CD4-positive, alpha-beta T cell treated with Interleukin-15 for 1 hour (primary cell): ENCODE results near the gene UCKL1.
"Not testable (repeated sequence)": the region's sequence is repeated elsewhere in the genome, so short reads cannot be mapped to it uniquely, and the experiment has no call there.

Source experiments
- DNase-seq: peaks from one replicate; pipeline ENCODE4 v3.0.0-alpha.2; 2020

Gene UCKL1

GRCh38 chr20:63955827-63956663 is at the start of gene UCKL1:
Gene UCKL1, minus strand, starts transcription at chr20:63956416. Its CDS starts 44 bp downstream, at chr20:63956372.
- peak; percentile 92 for DNase-seq

- no peak for DNase-seq
Observed at GRCh38 chr20:64005394-64005793, 49.2 kb upstream of the UCKL1 start.

- no peak for DNase-seq
Observed at GRCh38 chr20:64003960-64004725, 47.9 kb upstream of the UCKL1 start.

GRCh38 chr20:64001607-64002011 is 45.4 kb upstream of the UCKL1 start:
- no peak for DNase-seq

GRCh38 chr20:64000906-64001305 is 44.7 kb upstream of the UCKL1 start:
- DNase-seq: no peak

GRCh38 chr20:63982937-63983336 is 26.7 kb upstream of the UCKL1 start:
- DNase-seq: no peak

GRCh38 chr20:63980806-63981728 is 24.9 kb upstream of the UCKL1 start, which contains the start of gene PRPF6:
Gene PRPF6, plus strand, starts transcription at chr20:63981132. Its CDS starts 114 bp downstream, at chr20:63981246.
- peak; percentile 96 for DNase-seq

- DNase-seq: no peak
Observed at GRCh38 chr20:63980317-63980805, 24.1 kb upstream of the UCKL1 start.

GRCh38 chr20:63979557-63980316 is 23.5 kb upstream of the UCKL1 start, which contains the start of gene SAMD10:
Gene SAMD10, minus strand, starts transcription at chr20:63979642. Its CDS starts 175 bp downstream, at chr20:63979467.
- peak; percentile 64 for DNase-seq

- DNase-seq: no peak
Observed at GRCh38 chr20:63979229-63979556, 23.0 kb upstream of the UCKL1 start.

- DNase-seq: peak; percentile 61
Observed at GRCh38 chr20:63978319-63979228, 22.4 kb upstream of the UCKL1 start.

- peak; percentile 41 for DNase-seq
Observed at GRCh38 chr20:63977739-63978276, 21.6 kb upstream of the UCKL1 start.

GRCh38 chr20:63976980-63977738 is 20.9 kb upstream of the UCKL1 start:
- no peak for DNase-seq

GRCh38 chr20:63976511-63976910 is 20.3 kb upstream of the UCKL1 start:
- not testable (repeated sequence) for DNase-seq

GRCh38 chr20:63974402-63975200 is 18.4 kb upstream of the UCKL1 start:
- DNase-seq: no peak

- peak; percentile 76 for DNase-seq
Observed at GRCh38 chr20:63973636-63974401, 17.6 kb upstream of the UCKL1 start.

GRCh38 chr20:63973160-63973479 is 16.9 kb upstream of the UCKL1 start:
- DNase-seq: no peak
